Measurements from ENCODE around the gene CCL20.

- TF ChIP-seq CTCF (IDR thresholded peaks at IDR 0.05; ENCODE audit: extremely low read depth in 1 of 2, insufficient read depth in 1 of 2, low read depth in 1 of 2, low read length in 2 of 2): peak; percentile 25 to 31
- TF ChIP-seq POLR2A (IDR thresholded peaks at IDR 0.05; ENCODE audit: low read depth, low read length): no peak
- TF ChIP-seq MAX (IDR thresholded peaks at IDR 0.05; ENCODE audit: insufficient read depth, insufficient read length): no peak
- TF ChIP-seq EZH2 (IDR thresholded peaks at IDR 0.05; ENCODE audit: borderline replicate concordance, low read depth, low read length, severe bottlenecking): no peak
- no peak for TF ChIP-seq JUN (IDR thresholded peaks at IDR 0.05; ENCODE audit: borderline replicate concordance, insufficient read depth, insufficient read length, low read depth)
- no peak for TF ChIP-seq POLR2AphosphoS5 (IDR thresholded peaks at IDR 0.05; ENCODE audit: insufficient read depth, low read depth, low read length)
- no peak for TF ChIP-seq MYC (IDR thresholded peaks at IDR 0.05; ENCODE audit: low read depth, low read length)
- TF ChIP-seq GATA2 (IDR thresholded peaks at IDR 0.05; ENCODE audit: insufficient read depth, insufficient read length, low read depth, low read length): no peak
These were observed 39.5 kb upstream of the CCL20 start for GRCh38 chr2:227774011-227774624.
